NK-92 treated with Interleukin-12 subunit alpha and Interleukin-12 subunit beta, amount 100 ng/mL, for 24 hours (cell line): Measurements from ENCODE around the gene INSC.

ENCODE experiments used
- DNase-seq: peaks from one replicate; lab custom pipeline; 2025; lab: John Stamatoyannopoulos, UW

INSC gene

DNA sequence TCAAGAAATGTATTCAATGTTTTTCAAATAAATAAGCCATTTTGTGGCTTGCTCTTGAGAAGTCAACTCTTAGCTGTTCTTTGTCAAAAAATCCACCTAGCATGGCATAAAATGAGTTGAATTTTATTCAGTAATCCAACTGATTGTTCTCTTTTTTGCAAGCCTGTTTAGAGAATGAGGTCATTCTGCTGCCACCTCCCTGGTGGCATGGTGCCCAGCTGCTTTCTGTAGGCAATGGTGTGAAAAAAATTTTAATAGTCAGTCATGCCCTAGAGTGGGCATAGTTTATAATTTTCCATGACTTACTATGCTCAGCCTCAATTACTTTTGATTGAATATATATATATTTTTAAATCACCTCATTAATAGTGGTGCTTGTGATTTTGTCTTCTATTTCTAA, 177.2 kb downstream of the INSC start:
- no peak for DNase-seq

DNA sequence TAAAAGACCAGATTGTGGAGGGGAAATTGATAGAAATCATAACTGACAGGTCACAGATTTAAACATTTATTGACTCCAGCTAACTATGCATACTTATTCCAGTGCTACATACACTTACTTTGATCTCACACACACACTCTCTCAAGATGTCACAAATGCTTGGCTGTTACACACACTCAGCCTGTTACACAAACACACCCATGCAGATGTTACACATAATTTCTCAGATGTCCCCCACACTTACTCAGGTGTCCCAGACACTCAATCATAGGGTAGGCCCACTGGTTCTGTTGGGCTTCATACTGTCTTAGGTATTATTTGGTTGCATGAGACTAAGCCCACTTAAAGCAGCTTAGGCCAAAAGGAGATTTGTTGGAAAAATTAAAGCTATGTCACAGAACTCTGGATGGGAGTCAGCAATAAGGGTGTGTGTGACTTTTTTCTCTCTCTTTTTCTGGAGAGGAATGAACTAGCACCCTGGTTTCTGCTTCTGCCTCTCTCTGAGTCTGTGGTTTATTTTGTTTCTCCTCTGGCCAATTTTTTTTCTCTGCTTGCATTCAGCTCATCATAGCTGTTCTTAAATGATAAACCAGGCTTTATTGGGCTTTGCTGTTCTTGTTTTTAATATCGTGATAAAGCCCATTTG, 179.4 kb downstream of the INSC start:
- no peak for DNase-seq

DNA sequence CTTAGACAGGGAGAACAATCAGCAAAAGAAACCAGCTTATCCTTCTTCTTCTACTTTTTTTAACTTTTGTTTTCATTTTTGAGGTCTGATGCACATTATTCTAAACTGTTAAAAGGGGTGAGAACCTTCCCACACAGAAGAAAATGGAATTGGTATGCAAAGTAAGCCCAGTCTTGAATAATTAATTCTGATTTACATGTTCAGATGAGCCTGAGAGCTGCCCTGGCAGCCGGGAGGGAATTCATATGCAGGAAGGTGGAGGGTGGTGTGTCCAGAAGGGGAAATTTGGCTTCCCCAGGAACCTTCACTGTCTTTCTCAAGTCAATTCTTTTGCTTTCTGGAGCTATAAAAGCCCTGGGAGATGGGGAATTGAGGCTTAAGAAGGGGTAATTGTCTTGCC, 181.0 kb downstream of the INSC start:
- no peak for DNase-seq
